Stimulated activated CD8-positive, alpha-beta memory T cell treated with anti-CD3 and anti-CD28 coated beads, Interleukin-4, amount 100 ng/mL, for 1 hour (primary cell): Measurements from ENCODE around the gene CCDC17.

Experiments used
- DNase-seq, 2 donors: peaks; one replicate each; pipeline ENCODE4 v3.0.0-alpha.2; 2020; ENCODE audit warnings: low read depth in 2 of 2, low spot score in 1 of 2

The CCDC17 gene

GRCh38 chr1:45583666-45584350, 40.0 kb downstream of the CCDC17 start, which contains the start of gene NASP:
Gene NASP (plus strand): TSS chr1:45584041. CDS start chr1:45584147, 106 bp downstream.
- peak; percentile 88 to 89 for DNase-seq

GRCh38 chr1:45583264-45583665, 40.6 kb downstream of the CCDC17 start:
- peak; percentile 78 to 88 for DNase-seq

GRCh38 chr1:45574105-45574626, 49.7 kb downstream of the CCDC17 start:
- DNase-seq, result no peak

GRCh38 chr1:45573231-45573804, 50.5 kb downstream of the CCDC17 start:
- no peak for DNase-seq

- DNase-seq, result no peak
Measured at GRCh38 chr1:45570631-45571030, 53.2 kb downstream of the CCDC17 start.
